H9 (cell line): ENCODE measurements around the gene GORAB. TPM values are rescaled to one million over a fixed set of nuclear protein-coding genes. Genes with fewer than 3 reads are reported as not detected.

Experiments
- DNase-seq: peaks from one replicate; pipeline ENCODE4 v3.0.0-alpha.2; 2017
- H2AFZ ChIP-seq: one replicate; pipeline ENCODE4 v1.6.1; 2013; ENCODE audit warnings: mild to moderate bottlenecking, low read length, control low read depth, moderate library complexity
- H2AK5ac ChIP-seq: 2 replicates; pipeline ENCODE4 v1.6.1; 2013; ENCODE audit warnings: low read length, control low read depth, mixed read lengths; ENCODE audit not compliant: insufficient read length
- H2BK120ac ChIP-seq: one replicate; pipeline ENCODE4 v1.6.1; 2013; ENCODE audit warnings: low read depth, mild to moderate bottlenecking, low read length, control low read depth, inconsistent platforms; ENCODE audit not compliant: poor library complexity, severe bottlenecking
- H2BK12ac ChIP-seq: 2 replicates; pipeline ENCODE4 v1.6.1; 2013; ENCODE audit warnings: low read length, control low read depth, mixed read lengths, low read depth; ENCODE audit not compliant: insufficient read length
- H2BK15ac ChIP-seq: 2 replicates; pipeline ENCODE4 v1.6.1; 2013; ENCODE audit warnings: low read depth, low read length, control low read depth
- H2BK20ac ChIP-seq: one replicate; pipeline ENCODE4 v1.6.1; 2013; ENCODE audit warnings: low read depth, mild to moderate bottlenecking, low read length, control low read depth, inconsistent platforms; ENCODE audit not compliant: poor library complexity, severe bottlenecking
- H2BK5ac ChIP-seq: 2 replicates; pipeline ENCODE4 v1.6.1; 2013; ENCODE audit warnings: low read length, control low read depth, mixed read lengths; ENCODE audit not compliant: insufficient read length
- H3K14ac ChIP-seq: 2 replicates; pipeline ENCODE4 v1.6.1; 2013; ENCODE audit warnings: low read length, control low read depth; ENCODE audit not compliant: insufficient read depth
- H3K18ac ChIP-seq: 2 replicates; pipeline ENCODE4 v1.6.1; 2013; ENCODE audit warnings: low read depth, mild to moderate bottlenecking, mixed read lengths, low read length, control low read depth; ENCODE audit not compliant: insufficient read length
- H3K23ac ChIP-seq: 2 replicates; pipeline ENCODE4 v1.6.1; 2013; ENCODE audit warnings: low read length, control low read depth, mixed read lengths, low read depth; ENCODE audit not compliant: insufficient read length
- H3K23me2 ChIP-seq: 2 replicates; pipeline ENCODE4 v1.6.1; 2013; ENCODE audit warnings: low read depth, mild to moderate bottlenecking, mixed read lengths, low read length, control low read depth; ENCODE audit not compliant: insufficient read length, poor library complexity, severe bottlenecking
- H3K27ac ChIP-seq: 2 replicates; pipeline ENCODE4 v1.5.1; 2013; ENCODE audit warnings: low read length, control low read depth, mixed read lengths, low read depth; ENCODE audit not compliant: insufficient read length
- H3K27me3 ChIP-seq: 2 replicates; pipeline ENCODE4 v1.6.1; 2013; ENCODE audit warnings: low read length, control low read depth, inconsistent platforms; ENCODE audit not compliant: insufficient read depth
- H3K4ac ChIP-seq: 2 replicates; pipeline ENCODE4 v1.6.1; 2013; ENCODE audit warnings: low read depth, mild to moderate bottlenecking, control low read depth, inconsistent platforms, low read length, moderate library complexity
- H3K4me1 ChIP-seq: 2 replicates; pipeline ENCODE4 v1.6.1; 2013; ENCODE audit warnings: low read length, control low read depth, inconsistent platforms; ENCODE audit not compliant: insufficient read depth
- H3K4me2 ChIP-seq: 2 replicates; pipeline ENCODE4 v1.6.1; 2013; ENCODE audit warnings: low read length, control low read depth, mixed read lengths; ENCODE audit not compliant: insufficient read length, insufficient read depth
- H3K56ac ChIP-seq: 2 replicates; pipeline ENCODE4 v1.6.1; 2013; ENCODE audit warnings: low read depth, mild to moderate bottlenecking, mixed read lengths, low read length, control low read depth; ENCODE audit not compliant: insufficient read length
- H3K79me1 ChIP-seq: 2 replicates; pipeline ENCODE4 v1.6.1; 2013; ENCODE audit warnings: low read depth, mild to moderate bottlenecking, moderate library complexity, low read length, control low read depth, inconsistent platforms; ENCODE audit not compliant: insufficient read depth, poor library complexity, severe bottlenecking
- H3K79me2 ChIP-seq: 2 replicates; pipeline ENCODE4 v1.6.1; 2013; ENCODE audit warnings: low read length, control low read depth, inconsistent platforms; ENCODE audit not compliant: insufficient read depth
- H3K9ac ChIP-seq: 2 replicates; pipeline ENCODE4 v1.6.1; 2013; ENCODE audit warnings: low read length, control low read depth, mixed read lengths; ENCODE audit not compliant: insufficient read length; ENCODE audit errors: extremely low read depth
- H3K9me3 ChIP-seq: one replicate; pipeline ENCODE4 v1.6.1; 2013; ENCODE audit warnings: low read depth, low read length, inconsistent platforms; ENCODE audit not compliant: control insufficient read depth
- H3T11ph ChIP-seq: one replicate; pipeline ENCODE4 v1.6.1; 2013; ENCODE audit warnings: mild to moderate bottlenecking, low read length, control low read depth, inconsistent platforms
- H4K20me1 ChIP-seq: one replicate; pipeline ENCODE4 v1.6.1; 2013; ENCODE audit not compliant: control insufficient read depth, insufficient read length, insufficient read depth
- H4K5ac ChIP-seq: 2 replicates; pipeline ENCODE4 v1.6.1; 2013; ENCODE audit warnings: low read depth, mild to moderate bottlenecking, mixed read lengths, low read length, control low read depth; ENCODE audit not compliant: insufficient read length
- H4K8ac ChIP-seq: replicated peaks from 2 replicates; pipeline ENCODE4 v1.6.1; 2013; ENCODE audit warnings: low read length, control low read depth, mixed read lengths, low read depth; ENCODE audit not compliant: insufficient read length
- H4K91ac ChIP-seq: 2 replicates; pipeline ENCODE4 v1.6.1; 2013; ENCODE audit warnings: low read depth, mild to moderate bottlenecking, moderate library complexity, mixed read lengths, low read length, control low read depth; ENCODE audit not compliant: insufficient read length
- H3K27ac Mint-ChIP-seq, 3 experiments: 2 replicates in 2 of 3; 3 replicates in 1 of 3; pipeline ENCODE4 v1.8.0; 2020 to 2021; ENCODE audit warnings: mixed read lengths in 3 of 3, mild to moderate bottlenecking in 1 of 3, moderate library complexity in 1 of 3
- H3K27me3 Mint-ChIP-seq: 2 replicates; pipeline ENCODE4 v1.8.0; 2021; ENCODE audit warnings: low read depth, mild to moderate bottlenecking, moderate library complexity, mixed read lengths
- H3K36me3 Mint-ChIP-seq, 3 experiments: 2 replicates in 2 of 3; 3 replicates in 1 of 3; pipeline ENCODE4 v1.8.0; 2020 to 2021; ENCODE audit warnings: low read depth in 3 of 3, mixed read lengths in 3 of 3; ENCODE audit not compliant: insufficient read depth in 1 of 3
- H3K4me1 Mint-ChIP-seq, 2 experiments: 2 replicates each; pipeline ENCODE4 v1.8.0; 2020; ENCODE audit warnings: mixed read lengths in 2 of 2
- H3K4me3 Mint-ChIP-seq, 2 experiments: 2 replicates in 1 of 2; 3 replicates in 1 of 2; pipeline ENCODE4 v1.8.0; 2020 to 2021; ENCODE audit warnings: mild to moderate bottlenecking in 2 of 2, mixed read lengths in 2 of 2, moderate library complexity in 1 of 2
- H3K9me3 Mint-ChIP-seq, 2 experiments: 2 replicates in 1 of 2; 3 replicates in 1 of 2; pipeline ENCODE4 v1.8.0; 2020; ENCODE audit warnings: mild to moderate bottlenecking in 2 of 2, mixed read lengths in 2 of 2, moderate library complexity in 1 of 2
- WGBS: extraction: QIAGEN DNeasy Blood & Tissue Kit; methylation state at CpG from one replicate; pipeline ENCODE4 v1.1.7; 2013; ENCODE audit warnings: missing lambda C conversion rate, low lambda C conversion rate, mixed read lengths; ENCODE audit not compliant: insufficient read length; ENCODE audit errors: extremely low coverage; 5-methylcytosine and 5-hydroxymethylcytosine counted together
- total RNA-seq: library from RNA; stranded (reverse); gene quantifications from 2 replicates; pipeline ENCODE4 v1.2.1, GENCODE V29; 2021
- TF ChIP-seq, protein P1 (sequence below): fragments of 200-600 bp; sonication (generic); conservative IDR thresholded peaks from 3 replicates; pipeline ENCODE4 v1.8.0; 2021; ENCODE audit warnings: antibody characterized with exemption, mild to moderate bottlenecking

Gene GORAB
- total RNA-seq, 1 experiment from 2014 or later, result 17.8 TPM

- Histone ChIP-seq H3K27ac (no peak overlapping the region), H4K5ac (no peak overlapping the region), H3K23ac (no peak overlapping the region), H3K4me2 (no peak overlapping the region), H3T11ph (no peak overlapping the region), H3K9ac (no peak overlapping the region), H3K14ac (no peak overlapping the region), H3K4ac (no peak overlapping the region), H3K56ac (no peak overlapping the region), H3K18ac (no peak overlapping the region), H2BK15ac (no peak overlapping the region), H4K8ac (no peak overlapping the region), H3K79me2 (no peaks in the 10 kb centered on the region), H3K27me3 (no peaks in the 10 kb centered on the region), H4K91ac (no peak overlapping the region), H3K23me2 (no peaks in the 10 kb centered on the region), H2BK20ac (no peak overlapping the region), H2AK5ac (no peak overlapping the region), H3K9me3 (no peaks in the 10 kb centered on the region), H4K20me1 (no peaks in the 10 kb centered on the region), H2AFZ (no peak overlapping the region), H3K79me1 (no peaks in the 10 kb centered on the region), H3K4me1 (no peaks in the 10 kb centered on the region), H2BK5ac (no peak overlapping the region), H2BK120ac (no peak overlapping the region), H2BK12ac (no peak overlapping the region)
- Mint-ChIP-seq H3K4me1 (peaks cover 20 to 25% of the 10 kb centered on the region in 2 experiments), H3K36me3 (peaks cover 2 to 6% (median 2%) of the 10 kb centered on the region in 3 experiments; a peak in 6 of 7 replicates), H3K27me3 (no peaks in the 10 kb centered on the region; the same call in 1 of the 2 replicates), H3K27ac (no peak overlapping the region), H3K9me3 (peaks cover 4 to 5% of the 10 kb centered on the region in 2 experiments; a peak in 2 of 5 replicates), H3K4me3 (no peak overlapping the region)
- DNase-seq, result no peak
- TF ChIP-seq, protein P1, sequence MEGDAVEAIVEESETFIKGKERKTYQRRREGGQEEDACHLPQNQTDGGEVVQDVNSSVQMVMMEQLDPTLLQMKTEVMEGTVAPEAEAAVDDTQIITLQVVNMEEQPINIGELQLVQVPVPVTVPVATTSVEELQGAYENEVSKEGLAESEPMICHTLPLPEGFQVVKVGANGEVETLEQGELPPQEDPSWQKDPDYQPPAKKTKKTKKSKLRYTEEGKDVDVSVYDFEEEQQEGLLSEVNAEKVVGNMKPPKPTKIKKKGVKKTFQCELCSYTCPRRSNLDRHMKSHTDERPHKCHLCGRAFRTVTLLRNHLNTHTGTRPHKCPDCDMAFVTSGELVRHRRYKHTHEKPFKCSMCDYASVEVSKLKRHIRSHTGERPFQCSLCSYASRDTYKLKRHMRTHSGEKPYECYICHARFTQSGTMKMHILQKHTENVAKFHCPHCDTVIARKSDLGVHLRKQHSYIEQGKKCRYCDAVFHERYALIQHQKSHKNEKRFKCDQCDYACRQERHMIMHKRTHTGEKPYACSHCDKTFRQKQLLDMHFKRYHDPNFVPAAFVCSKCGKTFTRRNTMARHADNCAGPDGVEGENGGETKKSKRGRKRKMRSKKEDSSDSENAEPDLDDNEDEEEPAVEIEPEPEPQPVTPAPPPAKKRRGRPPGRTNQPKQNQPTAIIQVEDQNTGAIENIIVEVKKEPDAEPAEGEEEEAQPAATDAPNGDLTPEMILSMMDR, result no peak
- no CpG with 5 or more reads among the region's 3 CpGs for WGBS
Observed at GRCh38 chr1:170576980-170577379, 45.0 kb downstream of the GORAB start.
